ENCODE results near the gene PRKG1. TPM values are rescaled to one million over a fixed set of nuclear protein-coding genes. Genes with fewer than 3 reads are reported as not detected.
"Not testable (repeated sequence)": the region's sequence is repeated elsewhere in the genome, so short reads cannot be mapped to it uniquely, and the experiment has no call there.

The PRKG1 gene
- polyA plus RNA-seq, 4 donors, result 12.7 to 21.2 (median 15.0) TPM

DNA sequence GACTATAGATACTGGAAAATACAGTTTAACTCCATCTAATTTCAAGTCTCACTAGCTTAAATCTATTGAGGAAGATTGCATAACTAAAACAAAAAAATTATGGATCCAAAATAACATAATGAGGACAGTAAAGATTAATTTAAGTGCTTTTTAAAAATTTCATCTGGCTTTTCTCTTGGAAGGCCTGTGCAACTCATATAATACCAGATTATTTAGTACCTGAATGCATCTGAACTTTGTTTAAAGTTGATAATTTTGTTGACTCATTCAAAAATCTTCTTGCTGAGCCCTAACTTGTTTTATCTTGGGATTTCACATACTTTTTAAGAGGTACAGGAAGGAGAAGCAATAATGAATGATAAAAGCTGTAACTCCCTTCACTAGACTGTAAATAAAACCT is 478.6 kb downstream of the PRKG1 start:
- DNase-seq (ENCODE audit: low read depth in 4 of 4, low spot score in 3 of 4), result no peak

DNA sequence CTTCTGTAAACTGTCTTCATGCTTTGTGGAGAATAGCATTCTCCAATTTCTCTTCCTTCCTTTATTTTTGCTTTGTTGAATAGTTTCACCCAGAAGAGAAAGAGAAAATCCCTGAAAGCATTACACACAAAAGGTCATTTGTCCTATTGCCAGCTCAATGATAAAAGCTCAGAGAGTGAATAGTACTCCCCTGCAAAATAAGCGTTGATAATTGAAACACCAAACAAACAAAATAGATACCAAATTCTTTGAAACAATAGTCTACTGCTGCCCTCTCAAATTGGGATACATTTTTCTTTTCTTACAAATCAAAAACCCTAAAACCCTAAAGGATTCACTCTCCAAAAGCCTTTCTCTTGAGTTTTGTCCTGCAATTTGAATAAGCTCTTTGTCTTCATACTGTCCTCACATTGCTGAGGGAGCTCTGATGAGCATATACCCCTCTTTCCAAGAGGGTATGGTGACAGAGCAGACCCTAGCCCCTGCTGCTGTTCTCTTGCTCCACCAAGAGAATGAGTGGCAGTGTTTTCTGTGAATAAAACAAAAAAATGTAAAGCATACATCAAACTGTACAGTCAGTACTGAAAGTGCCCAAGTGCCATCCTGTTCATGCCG is 490.7 kb downstream of the PRKG1 start:
- no peak for DNase-seq (ENCODE audit: low read depth in 4 of 4, low spot score in 3 of 4)

DNA sequence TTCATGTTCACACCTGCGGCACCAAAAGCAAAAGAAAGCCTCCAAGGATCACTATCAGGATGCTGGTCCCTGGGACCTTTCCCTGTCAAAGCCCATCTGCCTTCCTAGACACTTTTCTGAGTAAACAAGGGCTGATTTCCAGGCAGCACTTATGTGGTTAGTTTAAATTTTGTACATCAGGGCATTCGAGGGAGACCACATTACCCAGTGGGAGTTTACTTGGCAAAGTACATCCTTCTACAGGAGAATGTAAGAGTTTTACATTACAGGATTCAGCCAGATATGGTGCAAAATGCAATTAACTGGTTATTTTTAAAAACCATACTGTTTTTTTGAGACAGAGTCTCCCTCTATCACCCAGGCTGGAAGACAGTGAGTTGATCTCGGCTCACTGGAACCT is 493.0 kb downstream of the PRKG1 start:
- DNase-seq (ENCODE audit: low read depth in 4 of 4, low spot score in 3 of 4), result no peak

DNA sequence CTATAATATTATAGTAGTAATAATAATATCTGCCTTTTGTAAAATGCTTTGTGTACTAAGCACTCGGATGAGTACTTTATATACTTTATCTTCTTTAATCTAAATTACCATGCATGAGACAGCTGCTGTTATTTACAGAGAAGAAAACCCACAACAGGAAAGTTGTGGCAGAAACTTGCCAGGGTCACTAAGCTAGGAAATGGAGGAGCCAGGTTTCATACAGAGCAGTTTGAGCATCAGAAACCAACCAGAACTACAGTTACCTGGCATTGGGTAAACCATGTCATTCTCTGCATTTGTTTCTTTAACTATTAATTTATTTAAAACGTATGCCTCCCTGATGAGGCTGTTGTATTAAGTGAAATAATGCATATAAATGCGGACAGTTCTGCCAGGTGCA is 495.2 kb downstream of the PRKG1 start:
- no peak for DNase-seq (ENCODE audit: low read depth in 4 of 4, low spot score in 3 of 4)

DNA sequence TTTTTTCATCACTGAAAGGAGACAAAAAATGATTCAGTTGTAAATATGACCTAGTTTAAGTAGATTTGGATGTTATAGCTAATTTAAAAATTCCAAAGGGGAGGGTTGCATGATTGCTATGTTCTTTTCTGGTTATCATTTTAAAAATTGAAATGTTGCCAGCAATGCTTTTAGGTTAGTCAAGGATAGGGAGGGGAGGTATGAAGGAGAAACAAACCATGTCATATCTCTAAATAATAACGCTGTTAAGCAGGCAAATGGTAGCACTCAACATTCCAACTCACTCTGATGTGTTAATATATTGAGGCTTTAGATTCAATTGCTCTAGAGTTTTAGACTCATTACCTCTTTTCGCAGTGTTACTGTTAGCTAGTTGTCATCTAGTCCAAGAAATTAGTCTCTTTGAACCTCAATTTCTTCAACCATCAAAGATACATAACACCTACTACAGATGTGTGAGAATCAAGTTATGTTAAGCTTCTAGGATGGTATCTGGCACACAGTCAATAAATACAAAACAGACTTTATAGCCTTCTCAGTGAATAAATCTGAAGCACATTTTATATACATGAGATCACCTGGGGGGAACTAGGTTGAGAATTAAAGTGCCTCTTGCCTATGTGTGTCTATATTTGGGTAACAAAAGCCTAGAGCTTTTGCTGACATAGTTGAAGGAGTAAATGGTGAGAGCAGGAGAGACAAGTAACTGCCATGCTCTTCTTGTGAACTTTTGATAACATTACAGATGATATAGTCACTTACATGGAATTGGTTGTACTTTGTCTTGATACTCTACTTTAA is 500.2 kb downstream of the PRKG1 start:
- DNase-seq (ENCODE audit: low read depth in 4 of 4, low spot score in 3 of 4), result no peak

DNA sequence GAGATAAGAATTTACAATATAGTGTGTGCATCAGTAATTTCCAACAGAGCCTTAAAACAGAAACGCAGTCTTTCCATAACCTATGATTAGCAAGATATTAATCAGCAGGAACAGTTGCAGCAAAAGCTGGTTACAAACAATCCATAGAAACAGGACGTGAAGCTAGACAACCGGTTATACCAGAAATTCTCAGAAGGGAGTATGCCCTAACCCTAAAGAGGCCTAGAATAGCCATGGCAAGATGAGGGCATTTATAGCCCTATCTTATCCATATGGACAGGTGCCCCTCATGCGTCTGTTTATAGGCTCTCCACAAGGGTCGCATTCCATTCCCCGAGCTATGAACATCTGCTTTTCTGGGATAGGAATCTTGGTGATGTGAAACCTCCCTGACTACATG is 506.9 kb downstream of the PRKG1 start:
- not testable (repeated sequence) for DNase-seq (ENCODE audit: low read depth in 4 of 4, low spot score in 3 of 4)

DNA sequence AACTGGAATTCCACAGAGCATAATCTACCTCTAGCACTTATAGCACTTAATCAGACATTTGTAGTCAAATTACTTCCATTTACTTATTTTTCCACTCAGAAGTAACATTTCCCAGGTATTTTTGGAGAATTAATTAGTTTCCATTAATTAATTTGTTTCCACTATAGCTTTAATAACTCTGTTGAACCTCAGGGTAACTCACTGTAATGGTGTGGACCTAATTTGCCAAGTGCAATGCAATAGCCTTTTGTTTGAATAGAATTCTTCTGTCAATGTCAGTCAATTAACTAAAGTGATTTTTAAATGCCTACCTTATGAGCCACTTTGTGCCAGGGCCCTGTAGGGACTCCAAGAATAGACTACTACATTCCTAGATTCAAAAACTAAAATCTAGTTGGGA is 509.7 kb downstream of the PRKG1 start:
- DNase-seq (ENCODE audit: low read depth in 4 of 4, low spot score in 3 of 4), result no peak

DNA sequence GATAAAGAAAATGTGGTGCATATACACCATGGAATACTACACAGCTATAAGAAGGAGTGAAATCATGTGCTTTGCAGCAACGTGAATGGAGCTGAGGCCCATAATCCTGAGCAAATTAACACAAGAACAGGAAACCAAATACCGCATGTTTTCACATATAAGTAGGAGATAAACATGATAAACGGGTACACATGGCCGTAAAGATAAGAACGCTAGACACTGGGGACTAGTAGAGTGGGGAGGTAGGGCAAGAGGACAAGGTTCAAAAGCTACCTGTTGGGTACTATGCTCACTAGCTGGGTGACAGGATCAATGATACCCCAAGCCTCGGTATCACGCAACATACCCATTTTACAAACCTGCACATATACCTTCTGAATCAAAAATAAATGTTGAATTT is 511.5 kb downstream of the PRKG1 start:
- no peak for DNase-seq (ENCODE audit: low read depth in 4 of 4, low spot score in 3 of 4)

DNA sequence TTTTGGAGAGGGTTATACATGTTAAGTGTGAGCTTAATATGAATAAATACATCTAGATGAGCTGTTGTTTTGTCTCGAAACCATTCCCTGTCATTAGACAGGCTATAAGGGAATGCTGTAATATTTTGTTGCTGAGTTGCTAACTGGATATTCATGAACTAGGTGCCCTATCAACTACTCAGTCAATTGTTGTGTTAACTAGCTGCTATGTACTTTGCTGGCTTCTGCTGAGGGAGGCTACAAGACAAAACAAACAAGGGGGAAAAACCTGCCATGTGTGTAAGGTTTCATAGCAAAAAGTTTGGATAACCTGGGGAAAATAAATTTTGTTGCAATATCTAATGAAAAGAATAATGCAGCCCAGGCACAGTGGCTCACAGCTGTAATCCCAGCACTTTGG is 514.7 kb downstream of the PRKG1 start:
- DNase-seq (ENCODE audit: low read depth in 4 of 4, low spot score in 3 of 4), result no peak

DNA sequence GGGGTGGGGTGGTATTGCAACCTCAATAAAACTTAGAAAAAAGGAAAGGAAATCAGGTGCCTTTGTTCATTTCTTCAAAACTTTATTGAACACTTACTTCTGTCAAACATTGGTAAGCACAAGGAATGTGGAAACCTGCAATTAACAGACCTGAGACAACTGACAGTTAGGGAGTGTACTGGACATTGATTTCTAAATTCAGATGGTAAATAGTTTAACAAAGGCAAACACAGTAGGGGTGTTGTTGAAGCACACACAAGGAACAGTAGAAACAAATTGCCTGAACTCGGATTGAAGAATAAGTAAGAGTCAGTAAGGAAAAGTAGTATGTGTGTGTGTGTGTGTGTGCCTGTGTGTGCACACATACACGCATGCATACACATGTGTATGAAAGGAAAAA is 516.5 kb downstream of the PRKG1 start:
- no peak for DNase-seq (ENCODE audit: low read depth in 4 of 4, low spot score in 3 of 4)

DNA sequence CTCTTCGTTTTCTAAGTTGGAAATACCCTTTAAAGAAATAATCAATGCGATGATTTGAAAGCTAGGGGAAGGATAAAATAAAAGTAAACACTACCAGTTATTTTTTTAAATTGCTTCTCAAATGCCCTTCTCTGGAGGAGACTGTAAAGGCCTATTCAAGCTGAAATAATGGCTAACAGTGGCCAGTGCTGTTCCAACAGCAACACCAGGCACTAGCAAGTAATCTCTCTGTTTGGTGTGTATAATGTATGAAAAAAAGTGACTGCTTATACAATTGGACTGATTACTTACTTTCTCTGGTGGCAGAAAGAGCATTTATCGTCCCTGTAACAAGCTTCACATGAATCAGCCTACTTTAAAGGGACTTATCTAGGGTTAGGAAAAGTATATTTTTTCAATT is 522.4 kb downstream of the PRKG1 start:
- no peak for DNase-seq (ENCODE audit: low read depth in 4 of 4, low spot score in 3 of 4)

DNA sequence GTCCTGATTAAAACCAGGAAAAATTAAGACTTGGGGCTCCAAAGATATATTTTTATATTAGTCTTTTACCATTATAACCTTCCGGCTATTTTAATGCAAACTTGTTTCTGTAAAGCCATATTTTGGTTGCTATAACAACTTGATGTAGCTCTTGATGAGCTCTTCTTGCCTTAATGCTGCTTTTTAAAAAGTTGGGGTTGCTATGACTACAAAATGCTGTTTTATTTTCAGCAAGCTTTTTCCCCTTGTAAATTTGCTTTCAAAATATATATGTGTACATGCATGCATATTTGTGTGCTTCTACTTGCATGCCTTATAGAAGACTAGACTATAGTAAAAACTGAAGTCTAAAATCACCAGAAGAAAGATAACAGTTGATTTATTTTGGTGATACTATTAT is 525.4 kb downstream of the PRKG1 start:
- DNase-seq (ENCODE audit: low read depth in 4 of 4, low spot score in 3 of 4), result no peak

DNA sequence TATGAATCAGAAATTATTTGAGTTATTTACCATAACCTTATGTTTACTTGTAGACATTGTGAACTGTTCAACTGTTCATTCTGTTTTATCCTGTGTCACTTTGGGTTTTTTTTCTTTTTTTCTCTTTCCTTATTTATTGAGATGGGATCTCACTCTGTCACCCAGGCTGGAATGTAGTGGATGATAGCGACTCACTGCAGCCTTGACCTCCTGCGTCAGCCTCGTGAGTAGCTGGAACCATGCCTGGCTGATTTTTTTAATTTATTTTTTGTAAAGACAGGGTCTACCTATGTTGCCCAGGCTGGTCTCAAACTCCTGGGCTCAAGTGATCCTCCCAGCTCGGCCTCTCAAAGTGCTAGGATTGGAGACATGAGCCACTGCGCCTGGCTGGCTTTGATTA is 528.0 kb downstream of the PRKG1 start:
- no peak for DNase-seq (ENCODE audit: low read depth in 4 of 4, low spot score in 3 of 4)

DNA sequence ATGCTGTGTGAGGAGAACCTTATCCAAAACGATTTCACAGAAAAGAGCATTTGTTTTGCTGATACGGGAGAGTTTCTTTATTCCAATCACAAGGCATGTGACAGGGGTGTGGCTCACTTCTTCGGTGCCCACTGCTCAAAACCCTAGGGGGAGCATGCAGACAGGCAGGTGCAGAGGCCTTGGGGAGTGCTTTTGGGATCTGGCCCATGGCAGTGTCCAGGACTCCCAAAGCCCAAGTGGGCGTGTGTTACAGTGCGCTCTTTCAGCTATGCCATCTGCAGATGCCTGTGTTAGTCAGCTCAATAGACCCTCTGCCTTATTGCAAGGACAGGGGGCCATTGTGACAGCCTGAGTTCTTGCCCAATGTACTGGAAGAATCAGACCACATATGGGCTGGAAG is 530.3 kb downstream of the PRKG1 start:
- DNase-seq (ENCODE audit: low read depth in 4 of 4, low spot score in 3 of 4), result no peak

DNA sequence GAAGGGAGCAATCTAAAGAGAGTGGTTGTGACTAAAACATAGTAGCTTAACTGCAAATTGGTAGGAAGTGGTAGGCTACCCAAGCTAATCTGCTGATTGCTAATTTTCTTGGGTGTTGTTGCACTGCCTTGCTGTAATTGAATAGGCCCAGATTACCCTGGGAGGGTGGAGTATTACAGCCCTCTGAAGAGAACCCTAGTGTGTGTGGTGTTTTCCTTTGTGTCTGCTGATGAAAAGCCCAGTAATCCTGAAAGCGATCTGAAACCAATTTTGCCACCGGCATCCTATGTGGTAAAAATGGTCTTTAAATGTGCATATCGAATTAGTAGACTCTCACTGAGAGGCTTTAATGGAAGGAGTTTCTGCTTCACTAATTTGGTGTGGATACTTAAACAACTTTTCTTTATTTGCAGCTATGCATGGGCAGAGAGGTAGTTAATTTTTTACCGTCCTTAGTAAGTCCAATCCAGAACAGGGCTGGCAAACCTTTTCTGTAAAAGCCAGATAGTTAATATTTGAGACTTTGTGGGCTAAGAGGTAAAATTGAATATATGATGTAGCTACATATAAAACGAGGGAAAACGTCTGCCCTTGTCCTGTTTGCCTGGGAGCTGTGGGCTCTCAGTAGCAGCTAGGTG is 532.7 kb downstream of the PRKG1 start:
- DNase-seq (ENCODE audit: low read depth in 4 of 4, low spot score in 3 of 4), result peak in 2 of 4 donors; percentile 11 to 22

DNA sequence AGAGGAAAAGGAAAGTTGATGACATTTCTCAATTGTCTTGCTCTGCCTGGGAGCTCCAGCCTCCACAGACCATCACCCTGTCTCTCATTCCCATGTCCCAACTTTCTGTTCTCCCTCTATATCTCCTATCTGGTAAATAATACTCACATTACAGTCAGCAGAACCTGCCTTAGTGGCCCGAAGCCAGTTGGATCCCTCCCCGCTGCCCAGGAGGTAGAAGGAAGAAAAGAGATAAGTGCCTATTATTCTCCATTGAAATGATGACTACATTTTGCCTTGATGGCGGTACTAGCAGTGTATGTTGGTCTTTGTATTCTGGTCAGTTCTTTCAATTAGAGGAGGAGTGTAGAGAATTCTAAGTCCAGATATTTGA is 533.2 kb downstream of the PRKG1 start:
- no peak for DNase-seq (ENCODE audit: low read depth in 4 of 4, low spot score in 3 of 4)

DNA sequence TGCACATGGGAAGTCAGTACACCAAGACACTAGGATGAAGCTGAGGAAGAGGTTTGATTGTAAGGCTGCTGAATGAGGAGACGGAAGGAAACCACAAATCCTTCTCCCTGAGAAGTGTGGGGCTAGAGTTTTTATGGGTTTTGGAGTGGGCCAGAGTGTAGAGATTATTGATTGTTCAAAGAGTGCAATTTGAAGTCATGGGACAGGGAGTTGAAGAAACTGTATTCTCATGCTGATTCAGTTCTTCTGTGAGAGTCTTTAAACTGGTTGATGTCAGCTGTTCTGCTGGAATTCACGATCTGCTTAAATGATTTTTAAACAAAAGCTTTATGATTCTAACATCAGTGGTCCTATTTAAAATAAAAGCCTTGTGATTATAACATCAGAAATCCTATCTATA is 533.9 kb downstream of the PRKG1 start:
- DNase-seq (ENCODE audit: low read depth in 4 of 4, low spot score in 3 of 4), result no peak

DNA sequence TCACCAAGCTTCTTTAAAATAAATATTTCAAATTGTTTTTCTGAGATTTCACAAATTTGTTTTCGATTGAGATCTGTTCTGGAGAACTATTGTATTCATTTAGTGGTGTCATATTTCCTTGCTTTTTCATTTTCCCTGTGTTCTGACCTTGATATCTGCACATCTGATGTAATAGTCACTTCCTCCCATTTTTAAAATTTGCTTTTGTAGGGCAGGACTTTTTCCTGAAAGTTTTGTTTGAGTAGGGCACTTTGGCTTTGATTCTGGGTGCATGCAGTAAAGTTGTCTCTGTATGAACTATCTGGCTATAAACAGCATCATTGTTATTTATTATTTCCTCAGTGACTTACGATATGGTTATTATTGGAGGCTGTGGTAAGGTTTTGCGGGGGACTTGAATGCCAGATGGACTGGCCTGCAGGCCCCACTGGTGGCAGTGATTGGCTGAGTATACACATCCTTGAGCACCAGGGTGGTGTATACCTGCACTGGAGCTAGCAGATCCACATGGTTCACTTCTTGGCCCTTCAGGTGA is 541.5 kb downstream of the PRKG1 start:
- DNase-seq (ENCODE audit: low read depth in 4 of 4, low spot score in 3 of 4), result no peak

DNA sequence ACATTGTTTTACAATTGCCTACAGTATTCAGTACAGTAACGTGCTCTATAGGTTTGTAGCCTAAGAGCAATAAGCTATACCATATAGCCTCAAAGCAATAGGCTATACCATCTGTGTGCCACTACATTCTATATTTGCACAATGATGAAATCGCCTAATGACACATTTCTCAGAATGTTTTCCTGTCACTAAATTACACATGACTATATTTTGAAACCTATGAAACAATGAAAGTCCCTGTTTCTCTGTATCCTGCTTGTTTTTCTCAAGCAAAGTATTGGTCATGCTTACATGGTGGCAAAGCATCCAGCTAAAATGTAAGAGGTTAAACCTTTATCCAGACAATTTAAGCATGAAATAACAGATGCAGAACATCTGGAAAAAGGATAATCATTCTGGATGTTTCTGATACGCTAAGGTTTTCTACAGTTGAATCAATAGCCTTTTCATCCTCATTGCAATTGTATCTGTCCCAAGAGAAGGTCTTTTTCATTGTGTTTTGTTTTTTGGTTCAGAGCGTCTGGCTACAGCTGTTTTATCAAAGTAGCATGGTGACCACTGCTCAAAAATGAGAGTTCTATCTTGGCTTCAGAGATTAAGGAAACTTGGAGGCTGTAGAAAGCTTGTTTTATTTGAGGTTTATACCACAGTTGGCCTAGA is 543.4 kb downstream of the PRKG1 start:
- DNase-seq (ENCODE audit: low read depth in 4 of 4, low spot score in 3 of 4), result no peak

DNA sequence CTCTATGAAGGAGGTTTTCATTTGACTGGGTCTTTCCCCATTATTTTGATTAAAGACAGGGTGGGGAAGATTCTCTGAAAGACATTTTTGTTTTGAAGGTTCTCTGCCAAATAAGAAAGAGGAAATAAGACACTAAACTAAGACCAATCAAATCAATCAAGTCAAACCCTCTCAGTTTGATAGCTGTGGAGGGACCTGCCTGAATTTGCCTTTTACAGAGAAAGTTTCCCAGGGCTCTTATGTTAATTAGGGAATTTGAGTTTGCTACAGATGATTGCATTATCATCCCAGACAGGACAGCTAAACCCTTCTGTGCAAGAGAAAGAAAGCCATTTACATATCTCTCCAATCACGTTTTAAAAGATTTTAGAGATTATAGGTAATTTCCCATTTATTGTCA is 545.1 kb downstream of the PRKG1 start:
- DNase-seq (ENCODE audit: low read depth in 4 of 4, low spot score in 3 of 4), result no peak

DNA sequence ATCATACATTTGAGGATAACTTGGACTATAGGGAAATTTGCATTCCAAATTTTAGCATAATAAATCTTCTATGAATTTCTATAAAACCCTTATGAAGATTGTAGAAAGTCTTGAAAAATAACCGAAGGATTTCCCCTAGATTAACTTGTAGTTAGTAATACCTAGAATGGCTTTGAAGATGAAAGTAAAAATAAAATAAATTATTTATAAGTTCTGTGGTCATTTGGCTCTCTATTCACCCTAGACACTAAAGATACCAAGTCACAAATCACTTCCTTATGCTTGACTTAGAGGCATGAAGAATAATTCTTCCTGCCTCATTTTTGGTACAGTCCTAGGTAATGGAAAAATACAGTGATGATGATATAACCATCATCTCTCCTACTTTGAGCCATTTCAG is 545.8 kb downstream of the PRKG1 start:
- no peak for DNase-seq (ENCODE audit: low read depth in 4 of 4, low spot score in 3 of 4)
